GM10266 (cell line): ENCODE data around the gene FGGY.

ENCODE experiments used
- DNase-seq: peaks from one replicate; pipeline ENCODE4 v3.0.0; 2012; ENCODE audit errors: extremely low spot score
- CTCF ChIP-seq: IDR thresholded peaks from 2 replicates; pipeline ENCODE4 v1.5.1; 2012; ENCODE audit warnings: mild to moderate bottlenecking, low read depth; ENCODE audit not compliant: control insufficient read depth, insufficient read depth; ENCODE audit errors: missing control alignments

The FGGY gene

DNA sequence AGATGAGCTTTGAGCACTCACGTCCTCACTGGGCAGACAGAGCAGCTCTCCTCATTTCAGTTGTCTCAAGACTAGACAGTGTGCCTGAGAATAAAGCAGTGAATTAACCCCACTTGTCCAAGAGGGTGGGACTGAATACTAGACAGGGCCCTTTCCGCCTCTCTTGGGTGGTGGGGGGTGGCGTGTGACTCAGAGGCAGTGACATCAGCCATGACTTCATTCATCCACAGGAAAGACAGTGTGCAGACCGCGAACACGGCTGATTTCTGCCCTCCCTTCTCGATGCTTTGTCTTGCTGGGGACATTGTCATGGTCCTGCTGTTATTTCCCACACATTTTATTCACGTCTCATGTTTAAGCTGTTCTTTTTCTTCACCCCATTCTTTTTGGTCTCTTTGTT, 64.9 kb downstream of the FGGY start:
- no peak for DNase-seq
- TF ChIP-seq CTCF, result no peak

GRCh38 chr1:59364037-59364436, 67.1 kb downstream of the FGGY start:
- TF ChIP-seq CTCF, result no peak
- no peak for DNase-seq

- DNase-seq, result no peak
Observed at GRCh38 chr1:59366346-59366745, 69.5 kb downstream of the FGGY start.

GRCh38 chr1:59367301-59368007, 70.6 kb downstream of the FGGY start:
- DNase-seq, result no peak

More at GRCh38 chr1:59366346-59366745, 69.5 kb downstream of the FGGY start:
- no peak for TF ChIP-seq CTCF

DNA sequence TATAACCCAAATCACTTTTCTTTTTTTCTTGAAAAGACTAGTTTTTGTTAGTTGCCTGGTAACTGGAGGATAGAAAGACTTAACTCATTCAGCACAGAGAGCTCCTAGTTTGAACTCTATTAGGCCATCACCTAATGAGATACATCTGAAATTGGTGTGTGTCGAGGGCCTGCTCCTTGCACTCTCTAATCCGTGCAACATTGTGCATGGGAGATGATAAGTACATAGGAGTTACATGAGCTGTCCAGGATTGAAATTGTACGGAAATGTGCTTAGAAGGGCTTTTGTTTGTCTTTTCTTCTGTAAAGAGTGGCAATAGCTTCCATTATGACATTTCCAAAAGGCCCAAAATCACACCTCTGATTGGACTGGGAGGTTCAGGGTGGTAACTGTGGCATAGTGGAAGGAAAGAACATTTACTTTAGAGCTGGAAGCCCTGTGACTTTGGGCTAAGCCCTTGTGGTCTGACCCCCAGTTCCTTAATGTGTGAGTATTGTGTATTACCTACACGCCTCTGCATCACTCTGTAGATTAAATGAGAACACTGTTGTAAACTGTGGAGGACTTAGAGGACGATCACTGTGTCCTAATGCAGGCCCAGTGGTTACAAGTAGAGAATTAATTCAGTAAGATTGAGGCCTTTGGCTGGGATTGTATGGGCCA, 71.2 kb downstream of the FGGY start:
- TF ChIP-seq CTCF, result no peak
- no peak for DNase-seq

More at GRCh38 chr1:59367301-59368007, 70.6 kb downstream of the FGGY start:
- no peak for TF ChIP-seq CTCF

DNA sequence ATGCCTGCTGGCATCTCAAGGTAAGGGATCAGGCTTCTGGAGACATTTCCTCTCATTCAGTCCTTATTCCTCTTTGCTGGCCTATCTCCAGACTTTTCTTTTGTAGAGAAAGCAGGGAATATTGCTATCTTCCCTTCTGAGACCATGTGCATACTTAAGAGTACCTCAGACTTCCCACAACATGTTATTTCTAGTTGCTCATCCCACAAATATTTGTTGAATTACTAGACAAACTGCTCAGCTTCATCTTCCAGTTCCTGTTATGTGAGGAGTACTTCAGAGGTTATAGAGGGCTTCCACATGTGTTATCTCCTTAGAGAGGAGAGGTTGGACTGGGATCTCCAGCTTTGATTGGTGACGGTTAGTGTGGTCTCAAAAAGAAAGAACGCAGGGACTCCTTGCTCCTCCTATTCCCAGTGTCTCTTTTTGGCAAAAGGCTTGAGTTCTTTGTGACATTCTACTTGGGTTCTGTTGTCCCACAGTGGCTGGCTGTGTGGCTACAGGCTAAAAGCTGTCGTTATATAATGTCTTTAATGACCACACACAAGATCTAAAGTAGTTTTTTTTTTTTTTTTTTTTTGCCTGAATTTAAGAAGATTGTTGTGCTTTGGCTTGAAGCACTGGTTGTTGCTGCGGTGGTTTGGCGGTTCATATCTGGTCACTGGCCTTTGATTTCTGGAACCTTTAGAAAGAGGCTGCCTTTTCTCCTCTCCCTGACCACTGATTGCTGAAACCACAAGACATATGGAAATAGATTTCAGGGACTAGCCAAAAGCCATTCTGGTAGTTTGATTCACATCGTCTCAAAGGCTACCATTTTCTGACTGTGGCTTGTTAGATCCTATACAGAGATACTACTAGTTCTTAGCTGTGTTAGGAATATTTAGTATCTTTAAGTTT, 78.7 kb downstream of the FGGY start:
- TF ChIP-seq CTCF, result no peak
- no peak for DNase-seq
